Choroid plexus epithelial cell (primary cell): ENCODE data around the gene UCN3.

Source experiments
- DNase-seq: peaks from one replicate; pipeline ENCODE4 v3.0.0-alpha.2; 2010; ENCODE audit warnings: low read depth
- H3K4me3 ChIP-seq: 2 replicates; pipeline ENCODE4 v1.5.1; 2011; ENCODE audit warnings: low read depth, mild to moderate bottlenecking, control low read depth, low read length, moderate library complexity
- TF ChIP-seq, protein P1 (sequence below): conservative IDR thresholded peaks from 2 replicates; pipeline ENCODE4 v1.5.1; 2011; ENCODE audit warnings: low read depth, mild to moderate bottlenecking, control low read depth, inconsistent platforms, low read length, moderate library complexity

UCN3 gene

DNA sequence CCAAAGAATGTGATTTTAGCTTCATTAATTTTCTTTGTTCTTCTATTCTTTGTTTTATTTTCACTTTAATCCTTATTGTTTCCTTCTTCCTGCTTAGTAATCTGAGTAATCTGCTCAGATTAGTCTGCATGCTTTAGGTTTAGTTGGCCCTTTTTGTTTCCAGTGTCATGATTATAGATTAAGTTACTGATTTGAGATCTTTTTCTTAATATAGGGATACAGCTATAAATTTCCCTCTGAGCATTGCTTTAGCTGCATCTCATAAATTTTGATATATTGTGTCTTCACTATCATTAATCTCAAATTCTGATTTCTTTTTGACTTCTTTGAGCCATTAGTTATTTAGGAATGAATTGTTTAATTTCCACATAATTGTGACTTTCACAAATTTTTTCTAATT lies 53.8 kb downstream of the UCN3 start:
- TF ChIP-seq, protein P1, sequence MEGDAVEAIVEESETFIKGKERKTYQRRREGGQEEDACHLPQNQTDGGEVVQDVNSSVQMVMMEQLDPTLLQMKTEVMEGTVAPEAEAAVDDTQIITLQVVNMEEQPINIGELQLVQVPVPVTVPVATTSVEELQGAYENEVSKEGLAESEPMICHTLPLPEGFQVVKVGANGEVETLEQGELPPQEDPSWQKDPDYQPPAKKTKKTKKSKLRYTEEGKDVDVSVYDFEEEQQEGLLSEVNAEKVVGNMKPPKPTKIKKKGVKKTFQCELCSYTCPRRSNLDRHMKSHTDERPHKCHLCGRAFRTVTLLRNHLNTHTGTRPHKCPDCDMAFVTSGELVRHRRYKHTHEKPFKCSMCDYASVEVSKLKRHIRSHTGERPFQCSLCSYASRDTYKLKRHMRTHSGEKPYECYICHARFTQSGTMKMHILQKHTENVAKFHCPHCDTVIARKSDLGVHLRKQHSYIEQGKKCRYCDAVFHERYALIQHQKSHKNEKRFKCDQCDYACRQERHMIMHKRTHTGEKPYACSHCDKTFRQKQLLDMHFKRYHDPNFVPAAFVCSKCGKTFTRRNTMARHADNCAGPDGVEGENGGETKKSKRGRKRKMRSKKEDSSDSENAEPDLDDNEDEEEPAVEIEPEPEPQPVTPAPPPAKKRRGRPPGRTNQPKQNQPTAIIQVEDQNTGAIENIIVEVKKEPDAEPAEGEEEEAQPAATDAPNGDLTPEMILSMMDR, result no peak
- no peak for DNase-seq
- H3K4me3 ChIP-seq, result no peak overlapping the region

DNA sequence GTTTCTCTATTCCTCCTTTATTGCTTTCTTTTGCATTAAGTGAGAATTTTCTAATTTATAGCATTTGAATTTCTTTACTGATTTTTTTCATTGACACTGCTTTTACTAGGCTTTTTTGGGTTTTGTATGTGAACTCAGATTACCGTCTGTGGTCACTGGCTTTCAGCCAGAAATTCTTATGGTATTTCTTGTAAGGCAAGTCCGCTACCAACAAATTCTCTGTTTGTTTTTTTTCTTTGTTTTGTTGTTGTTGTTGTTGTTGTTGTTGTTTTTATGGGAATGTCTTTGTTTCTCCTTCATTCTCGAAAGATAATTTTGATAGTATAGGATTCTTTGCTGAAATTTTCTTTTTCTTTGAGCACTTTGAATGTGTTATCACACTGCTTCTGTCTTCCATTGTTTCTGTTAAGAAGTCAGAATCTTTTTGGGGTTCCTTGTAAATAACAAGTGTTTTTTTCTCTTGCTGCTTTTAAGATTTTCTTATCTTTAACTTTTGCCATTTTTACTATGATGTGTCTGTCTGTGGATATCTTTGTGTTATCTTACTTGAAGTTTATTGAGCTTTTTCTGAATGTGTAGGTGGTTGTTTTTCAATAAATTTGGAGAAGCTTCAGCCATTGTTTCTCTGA lies 54.8 kb downstream of the UCN3 start:
- peak; percentile 52 for DNase-seq
- TF ChIP-seq, protein P1, result no peak
- H3K4me3 ChIP-seq, result no peak overlapping the region

DNA sequence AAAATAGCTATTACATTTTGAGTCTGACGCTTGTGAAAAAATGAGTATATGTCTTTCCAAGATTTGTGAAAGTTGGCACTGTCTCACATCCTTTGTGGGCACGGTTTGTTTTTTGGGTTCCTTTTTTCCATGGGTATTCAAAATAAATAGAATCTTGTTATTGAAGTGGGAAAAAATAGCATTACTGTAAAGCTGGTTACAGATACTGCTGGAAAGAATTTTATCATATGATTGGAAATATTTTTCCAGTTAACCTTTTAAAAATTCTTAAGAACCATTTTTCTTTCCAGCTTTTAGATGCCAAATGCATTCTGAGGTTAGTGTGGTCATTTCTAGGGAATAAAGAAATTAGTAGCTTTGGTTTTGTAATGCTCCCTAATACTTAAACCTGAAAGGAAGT lies 59.0 kb downstream of the UCN3 start:
- TF ChIP-seq, protein P1, result no peak
- no peak overlapping the region for H3K4me3 ChIP-seq
- DNase-seq, result no peak
